ENCODE results near the gene TSPOAP1.

Gene TSPOAP1

GRCh38 chr17:58329035-58329809 is 627 bp upstream of the TSPOAP1 start:
- peak; percentile 35 to 65 (median 55) for DNase-seq

GRCh38 chr17:58327363-58328194 is 1.0 kb downstream of the TSPOAP1 start:
- DNase-seq = no peak

GRCh38 chr17:58326609-58327362 is 1.8 kb downstream of the TSPOAP1 start:
- DNase-seq = no peak

GRCh38 chr17:58325976-58326468 is 2.6 kb downstream of the TSPOAP1 start:
- no peak for DNase-seq

GRCh38 chr17:58325289-58325726 is 3.3 kb downstream of the TSPOAP1 start:
- DNase-seq = no peak

- DNase-seq = no peak
These were observed 3.9 kb downstream of the TSPOAP1 start for GRCh38 chr17:58324409-58325288.

GRCh38 chr17:58324056-58324408 is 4.6 kb downstream of the TSPOAP1 start:
- no peak for DNase-seq

GRCh38 chr17:58323366-58324055 is 5.1 kb downstream of the TSPOAP1 start:
- no peak for DNase-seq

GRCh38 chr17:58322581-58323185 is 5.9 kb downstream of the TSPOAP1 start:
- no peak for DNase-seq

GRCh38 chr17:58321571-58322525 is 6.7 kb downstream of the TSPOAP1 start:
- DNase-seq = no peak

- no peak for DNase-seq
These were observed 7.8 kb downstream of the TSPOAP1 start for GRCh38 chr17:58320570-58321323.

GRCh38 chr17:58320163-58320558 is 8.4 kb downstream of the TSPOAP1 start:
- DNase-seq = no peak

GRCh38 chr17:58319173-58320162 is 9.1 kb downstream of the TSPOAP1 start:
- no peak for DNase-seq

- DNase-seq = no peak
These were observed 9.9 kb downstream of the TSPOAP1 start for GRCh38 chr17:58318627-58319172.

- no peak for DNase-seq
These were observed 10.5 kb downstream of the TSPOAP1 start for GRCh38 chr17:58318065-58318481.

GRCh38 chr17:58317421-58318064 is 11.1 kb downstream of the TSPOAP1 start:
- peak; percentile 26 to 57 (median 54) for DNase-seq
